ENCODE data around the gene GALNT9.

DNA sequence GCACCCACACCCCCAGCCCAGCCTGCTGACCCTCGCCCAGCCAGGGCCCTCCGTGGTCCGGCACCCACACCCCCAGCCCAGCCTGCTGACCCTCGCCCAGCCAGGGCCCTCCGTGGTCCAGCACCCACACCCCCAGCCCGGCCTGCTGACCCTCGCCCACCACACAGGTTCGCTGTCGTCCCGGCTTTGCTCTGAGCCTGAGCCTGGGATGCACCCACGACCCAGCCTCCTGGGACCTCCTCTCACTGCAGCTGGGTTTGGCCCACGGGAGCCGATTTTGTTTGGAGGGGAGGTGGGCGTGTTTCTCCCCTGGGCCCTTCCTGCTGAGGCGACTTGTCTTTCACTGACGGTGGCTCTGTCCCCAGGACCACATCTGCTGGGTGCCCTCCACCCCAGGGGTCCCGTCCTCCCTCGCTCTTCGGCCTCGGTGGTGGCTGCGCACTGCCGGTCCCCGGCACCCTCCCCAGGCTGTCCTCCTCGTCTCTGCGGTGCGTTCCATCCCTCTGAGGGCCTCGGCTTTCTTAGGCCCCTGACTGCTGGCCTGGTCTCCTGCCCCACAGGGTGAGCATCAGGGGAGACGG is 83.8 kb downstream of the GALNT9 start:
- TF ChIP-seq POLR2A (IDR thresholded peaks at IDR 0.05): no peak
- TF ChIP-seq, protein P1, sequence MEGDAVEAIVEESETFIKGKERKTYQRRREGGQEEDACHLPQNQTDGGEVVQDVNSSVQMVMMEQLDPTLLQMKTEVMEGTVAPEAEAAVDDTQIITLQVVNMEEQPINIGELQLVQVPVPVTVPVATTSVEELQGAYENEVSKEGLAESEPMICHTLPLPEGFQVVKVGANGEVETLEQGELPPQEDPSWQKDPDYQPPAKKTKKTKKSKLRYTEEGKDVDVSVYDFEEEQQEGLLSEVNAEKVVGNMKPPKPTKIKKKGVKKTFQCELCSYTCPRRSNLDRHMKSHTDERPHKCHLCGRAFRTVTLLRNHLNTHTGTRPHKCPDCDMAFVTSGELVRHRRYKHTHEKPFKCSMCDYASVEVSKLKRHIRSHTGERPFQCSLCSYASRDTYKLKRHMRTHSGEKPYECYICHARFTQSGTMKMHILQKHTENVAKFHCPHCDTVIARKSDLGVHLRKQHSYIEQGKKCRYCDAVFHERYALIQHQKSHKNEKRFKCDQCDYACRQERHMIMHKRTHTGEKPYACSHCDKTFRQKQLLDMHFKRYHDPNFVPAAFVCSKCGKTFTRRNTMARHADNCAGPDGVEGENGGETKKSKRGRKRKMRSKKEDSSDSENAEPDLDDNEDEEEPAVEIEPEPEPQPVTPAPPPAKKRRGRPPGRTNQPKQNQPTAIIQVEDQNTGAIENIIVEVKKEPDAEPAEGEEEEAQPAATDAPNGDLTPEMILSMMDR (IDR thresholded peaks at IDR 0.05): no peak

Data from sigmoid colon (tissue), 3 donors.